ENCODE results near the gene FKBP10. TPM values are rescaled to one million over a fixed set of nuclear protein-coding genes. Genes with fewer than 3 reads are reported as not detected.

The FKBP10 gene
- total and polyA plus RNA-seq, 9 of the 15 experiments (the other 6 are each of a cell fraction or from before 2014, with no cell fraction given) = 0.03 to 3.0 (median 1.4) TPM; not detected in 1

DNA sequence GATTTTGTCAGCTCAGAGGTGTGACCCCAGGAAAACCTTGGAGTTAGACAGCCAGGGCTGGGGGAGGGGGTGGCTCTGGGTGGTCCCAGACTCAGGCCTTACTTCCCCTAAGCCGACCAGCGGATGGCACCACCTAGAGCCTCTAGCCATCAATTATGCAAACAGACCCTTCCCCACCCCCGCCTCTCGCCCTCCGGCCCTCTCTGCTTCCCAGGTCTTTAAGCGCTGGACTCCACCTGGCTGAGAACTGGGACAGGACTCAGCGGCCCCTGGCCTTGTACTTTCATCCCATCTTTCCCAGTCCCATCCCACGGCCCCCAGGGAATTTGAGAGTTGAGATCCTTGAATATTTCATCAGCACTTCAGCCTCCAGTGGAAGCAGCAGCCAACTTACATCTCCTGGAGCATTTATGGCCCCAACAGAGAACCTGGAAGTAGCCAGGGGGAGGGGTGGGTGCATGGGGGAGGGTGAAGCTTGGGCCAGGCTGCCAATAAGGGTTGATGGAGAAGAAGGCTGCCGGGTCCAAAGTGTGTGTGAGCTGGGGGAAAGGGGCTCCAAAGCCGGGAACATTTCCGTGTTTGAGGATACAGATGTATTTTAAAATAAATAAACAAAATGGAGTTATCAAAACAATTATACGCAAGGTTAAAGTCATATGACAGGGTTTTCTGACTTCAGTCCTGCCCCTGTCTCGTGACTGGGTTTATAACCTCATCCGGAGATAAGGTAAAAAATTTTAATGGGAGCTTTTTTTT, 18.8 kb upstream of the FKBP10 start (continued):
- TF ChIP-seq, protein P1, sequence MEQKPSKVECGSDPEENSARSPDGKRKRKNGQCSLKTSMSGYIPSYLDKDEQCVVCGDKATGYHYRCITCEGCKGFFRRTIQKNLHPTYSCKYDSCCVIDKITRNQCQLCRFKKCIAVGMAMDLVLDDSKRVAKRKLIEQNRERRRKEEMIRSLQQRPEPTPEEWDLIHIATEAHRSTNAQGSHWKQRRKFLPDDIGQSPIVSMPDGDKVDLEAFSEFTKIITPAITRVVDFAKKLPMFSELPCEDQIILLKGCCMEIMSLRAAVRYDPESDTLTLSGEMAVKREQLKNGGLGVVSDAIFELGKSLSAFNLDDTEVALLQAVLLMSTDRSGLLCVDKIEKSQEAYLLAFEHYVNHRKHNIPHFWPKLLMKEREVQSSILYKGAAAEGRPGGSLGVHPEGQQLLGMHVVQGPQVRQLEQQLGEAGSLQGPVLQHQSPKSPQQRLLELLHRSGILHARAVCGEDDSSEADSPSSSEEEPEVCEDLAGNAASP (IDR thresholded peaks at IDR 0.05) = no peak
- TF ChIP-seq, protein P2, sequence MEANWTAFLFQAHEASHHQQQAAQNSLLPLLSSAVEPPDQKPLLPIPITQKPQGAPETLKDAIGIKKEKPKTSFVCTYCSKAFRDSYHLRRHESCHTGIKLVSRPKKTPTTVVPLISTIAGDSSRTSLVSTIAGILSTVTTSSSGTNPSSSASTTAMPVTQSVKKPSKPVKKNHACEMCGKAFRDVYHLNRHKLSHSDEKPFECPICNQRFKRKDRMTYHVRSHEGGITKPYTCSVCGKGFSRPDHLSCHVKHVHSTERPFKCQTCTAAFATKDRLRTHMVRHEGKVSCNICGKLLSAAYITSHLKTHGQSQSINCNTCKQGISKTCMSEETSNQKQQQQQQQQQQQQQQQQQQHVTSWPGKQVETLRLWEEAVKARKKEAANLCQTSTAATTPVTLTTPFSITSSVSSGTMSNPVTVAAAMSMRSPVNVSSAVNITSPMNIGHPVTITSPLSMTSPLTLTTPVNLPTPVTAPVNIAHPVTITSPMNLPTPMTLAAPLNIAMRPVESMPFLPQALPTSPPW (CRISPR knock-in tag; IDR thresholded peaks at IDR 0.05) = peak; percentile 40; the same call in 1 of the 2 replicates
- TF ChIP-seq ZNF263 (CRISPR knock-in tag; IDR thresholded peaks at IDR 0.05; ENCODE audit: borderline replicate concordance) (no peak), HLTF (IDR thresholded peaks at IDR 0.05) (no peak), TAF7 (tag; IDR thresholded peaks at IDR 0.05) (no peak)

DNA sequence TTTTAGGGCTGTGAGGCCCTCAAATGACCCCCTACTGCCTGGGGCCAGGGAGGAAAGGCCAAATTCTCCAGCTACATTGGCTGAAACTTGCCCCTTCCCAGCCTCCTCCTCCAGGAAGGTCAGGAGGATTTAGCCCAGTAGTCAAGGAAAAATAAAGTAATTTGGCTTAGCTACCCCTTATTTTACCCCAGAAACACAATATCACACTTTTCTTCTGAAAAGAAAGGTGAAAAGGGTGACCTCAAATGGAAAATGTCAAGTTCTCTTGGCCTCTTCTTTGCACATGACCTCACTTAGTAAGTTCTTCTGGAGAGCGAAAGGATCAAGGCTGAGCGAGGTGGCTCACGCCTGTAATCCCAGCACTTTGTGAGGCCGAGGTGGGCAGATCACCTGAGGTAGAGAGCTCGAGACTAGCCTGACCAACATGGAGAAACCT, 18.2 kb upstream of the FKBP10 start:
- DNase-seq (ENCODE audit: extremely low read depth in 1 of 4, low spot score in 3 of 4) (no peak), ATAC-seq (no peak), FAIRE-seq (no peak)
- Histone ChIP-seq H3K9me1 (ENCODE audit: control insufficient read depth, insufficient read depth, low read length) (no peaks in the 10 kb centered on the region), H3K27me3 (ENCODE audit: control insufficient read depth in 2 of 2, insufficient read depth in 2 of 2, low read length in 2 of 2) (no peaks in the 10 kb centered on the region), H3K9me3 (replicated peaks; ENCODE audit: control insufficient read depth, insufficient read depth, low read depth, low read length) (no peaks in the 10 kb centered on the region), H3K4me3 (no peak overlapping the region), H3K4me1 (replicated peaks in 1 of 2; ENCODE audit: control insufficient read depth in 2 of 2, insufficient read depth in 2 of 2, low read length in 2 of 2) (peaks cover 44 to 55% of the 10 kb centered on the region in 2 experiments), H3K9ac (ENCODE audit: insufficient read depth in 1 of 2, low read depth in 2 of 2, low read length in 2 of 2) (peak overlapping the region; percentile 43 to 74; a peak in 2 of 4 replicates), H2AFZ (ENCODE audit: low read depth, low read length) (peak overlapping the region; percentile 86), H4K20me1 (replicated peaks; ENCODE audit: control insufficient read depth, insufficient read depth, low read length) (no peaks in the 10 kb centered on the region), H3K79me2 (ENCODE audit: control insufficient read depth, insufficient read depth, low read length) (no peaks in the 10 kb centered on the region), H3K27ac (ENCODE audit: extremely low read depth, low read depth, low read length) (peak overlapping the region; percentile 24), H3K4me2 (ENCODE audit: insufficient read depth, low read length) (no peak overlapping the region), H3K36me3 (ENCODE audit: control insufficient read depth, insufficient read depth, low read length) (no peaks in the 10 kb centered on the region)
- 0 out of 2 replicates have a peak, but pooled peaks have one; percentile 13 for TF ChIP-seq ATF7 (IDR thresholded peaks at IDR 0.05)
- TF ChIP-seq ZFX (CRISPR knock-in tag; IDR thresholded peaks at IDR 0.05) = no peak
- TF ChIP-seq DDX20 (tag; IDR thresholded peaks at IDR 0.05; ENCODE audit: low read depth) = peak; percentile 13; the same call in 1 of the 2 replicates
- 0 out of 2 replicates have a peak, but pooled peaks have one; percentile 10 for TF ChIP-seq L3MBTL2 (IDR thresholded peaks at IDR 0.05)
- TF ChIP-seq ZFP36 (IDR thresholded peaks at IDR 0.05; ENCODE audit: low read depth, low read length, partially characterized antibody) = peak; percentile 88
- TF ChIP-seq NR2C2 (CRISPR knock-in tag; IDR thresholded peaks at IDR 0.05) = no peak
- peak; percentile 11; the same call in 1 of the 2 replicates for TF ChIP-seq NR2C2 (tag; IDR thresholded peaks at IDR 0.05)
- 76% methylated on average over 5 of the region's 5 CpGs for WGBS (ENCODE audit: insufficient coverage, low coverage, missing lambda C conversion rate)
- ChIA-PET CTCF (ENCODE audit: low intra/inter-chr PET ratio) (no interaction called here), POLR2A (interaction anchor here (0.6 to 4.3 kb wide), 7 partner anchors 8 to 105 kb away, joined by 3 to 17 read pairs (median 4); partner anchors contain the start of genes EIF1, JUP and KLHL11)
- intact Hi-C loops (cut with micrococcal nuclease) (no loop called here), in situ Hi-C loops (cut with MboI) (no loop called here)
- no TSS peak for BruUV-seq (replicated peaks)

All from K562 (cell line).